Measurements from ENCODE around the gene CEP162. TPM values are rescaled to one million over a fixed set of nuclear protein-coding genes. Genes with fewer than 3 reads are reported as not detected.

Gene CEP162
- total and polyA plus RNA-seq, 2 experiments from 2014 or later: 9.2 to 15.4 TPM

DNA sequence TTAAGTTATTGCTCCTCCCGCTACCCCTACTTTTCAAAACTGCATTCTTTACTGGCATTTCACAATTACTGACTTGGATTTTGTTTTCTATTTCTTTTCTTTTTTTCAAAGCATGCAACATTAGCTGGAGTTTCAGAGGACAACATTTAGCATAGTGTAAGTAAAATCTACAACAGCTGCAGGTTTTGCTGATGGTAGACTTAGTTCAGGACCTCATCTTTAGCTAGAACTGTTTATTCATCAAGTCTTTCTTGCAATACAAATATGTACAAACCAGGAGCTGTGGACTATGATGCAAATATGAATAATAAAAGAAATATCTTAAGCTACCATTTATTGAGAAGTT is 728 bp upstream of the CEP162 start:
- TF ChIP-seq POLR2AphosphoS5 (IDR thresholded peaks at IDR 0.05; ENCODE audit: low read depth) (no peak), EZH2 (IDR thresholded peaks at IDR 0.05; ENCODE audit: low read depth, unreplicated experiment) (no peak), EZH2phosphoT487 (IDR thresholded peaks at IDR 0.05; ENCODE audit: unreplicated experiment) (no peak), JUNB (IDR thresholded peaks at IDR 0.05; ENCODE audit: unreplicated experiment) (no peak), NANOG (IDR thresholded peaks at IDR 0.05; ENCODE audit: borderline replicate concordance) (no peak), ZNF114 (CRISPR knock-in tag; IDR thresholded peaks at IDR 0.05) (no peak), STAT1 (IDR thresholded peaks at IDR 0.05; ENCODE audit: unreplicated experiment) (no peak), CREB1 (CRISPR knock-in tag; IDR thresholded peaks at IDR 0.05; ENCODE audit: low read depth) (no peak), ZNF331 (CRISPR knock-in tag; IDR thresholded peaks at IDR 0.05; ENCODE audit: low read depth) (no peak)
- TF ChIP-seq, protein P1, sequence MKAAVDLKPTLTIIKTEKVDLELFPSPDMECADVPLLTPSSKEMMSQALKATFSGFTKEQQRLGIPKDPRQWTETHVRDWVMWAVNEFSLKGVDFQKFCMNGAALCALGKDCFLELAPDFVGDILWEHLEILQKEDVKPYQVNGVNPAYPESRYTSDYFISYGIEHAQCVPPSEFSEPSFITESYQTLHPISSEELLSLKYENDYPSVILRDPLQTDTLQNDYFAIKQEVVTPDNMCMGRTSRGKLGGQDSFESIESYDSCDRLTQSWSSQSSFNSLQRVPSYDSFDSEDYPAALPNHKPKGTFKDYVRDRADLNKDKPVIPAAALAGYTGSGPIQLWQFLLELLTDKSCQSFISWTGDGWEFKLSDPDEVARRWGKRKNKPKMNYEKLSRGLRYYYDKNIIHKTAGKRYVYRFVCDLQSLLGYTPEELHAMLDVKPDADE (IDR thresholded peaks at IDR 0.05): no peak
- TF ChIP-seq, protein P2, sequence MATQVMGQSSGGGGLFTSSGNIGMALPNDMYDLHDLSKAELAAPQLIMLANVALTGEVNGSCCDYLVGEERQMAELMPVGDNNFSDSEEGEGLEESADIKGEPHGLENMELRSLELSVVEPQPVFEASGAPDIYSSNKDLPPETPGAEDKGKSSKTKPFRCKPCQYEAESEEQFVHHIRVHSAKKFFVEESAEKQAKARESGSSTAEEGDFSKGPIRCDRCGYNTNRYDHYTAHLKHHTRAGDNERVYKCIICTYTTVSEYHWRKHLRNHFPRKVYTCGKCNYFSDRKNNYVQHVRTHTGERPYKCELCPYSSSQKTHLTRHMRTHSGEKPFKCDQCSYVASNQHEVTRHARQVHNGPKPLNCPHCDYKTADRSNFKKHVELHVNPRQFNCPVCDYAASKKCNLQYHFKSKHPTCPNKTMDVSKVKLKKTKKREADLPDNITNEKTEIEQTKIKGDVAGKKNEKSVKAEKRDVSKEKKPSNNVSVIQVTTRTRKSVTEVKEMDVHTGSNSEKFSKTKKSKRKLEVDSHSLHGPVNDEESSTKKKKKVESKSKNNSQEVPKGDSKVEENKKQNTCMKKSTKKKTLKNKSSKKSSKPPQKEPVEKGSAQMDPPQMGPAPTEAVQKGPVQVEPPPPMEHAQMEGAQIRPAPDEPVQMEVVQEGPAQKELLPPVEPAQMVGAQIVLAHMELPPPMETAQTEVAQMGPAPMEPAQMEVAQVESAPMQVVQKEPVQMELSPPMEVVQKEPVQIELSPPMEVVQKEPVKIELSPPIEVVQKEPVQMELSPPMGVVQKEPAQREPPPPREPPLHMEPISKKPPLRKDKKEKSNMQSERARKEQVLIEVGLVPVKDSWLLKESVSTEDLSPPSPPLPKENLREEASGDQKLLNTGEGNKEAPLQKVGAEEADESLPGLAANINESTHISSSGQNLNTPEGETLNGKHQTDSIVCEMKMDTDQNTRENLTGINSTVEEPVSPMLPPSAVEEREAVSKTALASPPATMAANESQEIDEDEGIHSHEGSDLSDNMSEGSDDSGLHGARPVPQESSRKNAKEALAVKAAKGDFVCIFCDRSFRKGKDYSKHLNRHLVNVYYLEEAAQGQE (IDR thresholded peaks at IDR 0.05; ENCODE audit: unreplicated experiment): no peak
- TF ChIP-seq, protein P3, sequence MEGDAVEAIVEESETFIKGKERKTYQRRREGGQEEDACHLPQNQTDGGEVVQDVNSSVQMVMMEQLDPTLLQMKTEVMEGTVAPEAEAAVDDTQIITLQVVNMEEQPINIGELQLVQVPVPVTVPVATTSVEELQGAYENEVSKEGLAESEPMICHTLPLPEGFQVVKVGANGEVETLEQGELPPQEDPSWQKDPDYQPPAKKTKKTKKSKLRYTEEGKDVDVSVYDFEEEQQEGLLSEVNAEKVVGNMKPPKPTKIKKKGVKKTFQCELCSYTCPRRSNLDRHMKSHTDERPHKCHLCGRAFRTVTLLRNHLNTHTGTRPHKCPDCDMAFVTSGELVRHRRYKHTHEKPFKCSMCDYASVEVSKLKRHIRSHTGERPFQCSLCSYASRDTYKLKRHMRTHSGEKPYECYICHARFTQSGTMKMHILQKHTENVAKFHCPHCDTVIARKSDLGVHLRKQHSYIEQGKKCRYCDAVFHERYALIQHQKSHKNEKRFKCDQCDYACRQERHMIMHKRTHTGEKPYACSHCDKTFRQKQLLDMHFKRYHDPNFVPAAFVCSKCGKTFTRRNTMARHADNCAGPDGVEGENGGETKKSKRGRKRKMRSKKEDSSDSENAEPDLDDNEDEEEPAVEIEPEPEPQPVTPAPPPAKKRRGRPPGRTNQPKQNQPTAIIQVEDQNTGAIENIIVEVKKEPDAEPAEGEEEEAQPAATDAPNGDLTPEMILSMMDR (conservative IDR thresholded peaks at IDR 0.05; ENCODE audit: low read depth in 2 of 2): no peak
- no peaks in the 10 kb centered on the region for H4K20me1 ChIP-seq (replicated peaks; ENCODE audit: insufficient read depth)
- peak overlapping the region; percentile 94 for H2AFZ ChIP-seq
- H3K4me3 ChIP-seq: peak overlapping the region; percentile 85
- ATAC-seq: no peak
- H3K4me1 ChIP-seq (ENCODE audit: insufficient read depth): 0 out of 2 replicates have a peak, but pooled peaks cover 6% of the 10 kb centered on the region
- H3K27me3 Mint-ChIP-seq (ENCODE audit: insufficient read depth, low read depth, poor library complexity): peaks cover 2% of the 10 kb centered on the region
- H3K27me3 ChIP-seq (ENCODE audit: insufficient read depth): peaks cover 10% of the 10 kb centered on the region; the same call in 1 of the 2 replicates
- peaks cover 2% of the 10 kb centered on the region; the same call in 1 of the 3 replicates for H3K4me1 Mint-ChIP-seq
- no peak overlapping the region for H3K27ac Mint-ChIP-seq
- H3K9me2 ChIP-seq (ENCODE audit: insufficient read depth): no peaks in the 10 kb centered on the region
- H3K36me3 ChIP-seq (ENCODE audit: insufficient read depth): no peaks in the 10 kb centered on the region
- H3K4me3 Mint-ChIP-seq: peak overlapping the region; percentile 95
- H3F3A ChIP-seq (replicated peaks; ENCODE audit: low read depth): no peaks in the 10 kb centered on the region
- no peak overlapping the region for H3K27ac ChIP-seq (ENCODE audit: low read depth)
- no peaks in the 10 kb centered on the region for H3K9me3 Mint-ChIP-seq
- H3K4me2 ChIP-seq: peak overlapping the region; percentile 89
- H3K79me2 ChIP-seq (replicated peaks; ENCODE audit: insufficient read depth): no peaks in the 10 kb centered on the region
- DNase-seq (ENCODE audit: low spot score): no peak
- no peaks in the 10 kb centered on the region; the same call in 2 of the 3 replicates for H3K36me3 Mint-ChIP-seq (ENCODE audit: low read depth)
